ENCODE data around the gene CLIC4. TPM values are rescaled to one million over a fixed set of nuclear protein-coding genes. Genes with fewer than 3 reads are reported as not detected.
"Not testable (repeated sequence)": the region's sequence is repeated elsewhere in the genome, so short reads cannot be mapped to it uniquely, and the experiment has no call there.

The CLIC4 gene
- total RNA-seq, 1 experiment from 2014 or later: 230 TPM

- Histone ChIP-seq H3K18ac (ENCODE audit: insufficient read length, low read depth, low read length) (no peak overlapping the region), H3K56ac (ENCODE audit: insufficient read length, low read depth, low read length) (no peak overlapping the region), H3K23me2 (ENCODE audit: insufficient read length, low read depth, low read length, poor library complexity, severe bottlenecking) (no peaks in the 10 kb centered on the region), H2BK12ac (ENCODE audit: insufficient read length, low read depth, low read length) (no peak overlapping the region), H3K14ac (ENCODE audit: insufficient read depth, low read length) (no peak overlapping the region), H4K20me1 (ENCODE audit: control insufficient read depth, insufficient read depth, insufficient read length) (no peaks in the 10 kb centered on the region), H2AK5ac (ENCODE audit: insufficient read length, low read length) (no peak overlapping the region), H3K9ac (ENCODE audit: extremely low read depth, insufficient read length, low read length) (no peak overlapping the region), H2BK120ac (ENCODE audit: low read depth, low read length, poor library complexity, severe bottlenecking) (no peak overlapping the region), H3K4ac (ENCODE audit: low read depth, low read length) (no peak overlapping the region), H3T11ph (ENCODE audit: low read length) (no peak overlapping the region), H3K9me3 (ENCODE audit: control insufficient read depth, low read depth, low read length) (no peaks in the 10 kb centered on the region), H3K27me3 (ENCODE audit: insufficient read depth, low read length) (no peaks in the 10 kb centered on the region), H3K79me1 (ENCODE audit: insufficient read depth, low read depth, low read length, poor library complexity, severe bottlenecking) (no peaks in the 10 kb centered on the region), H3K27ac (ENCODE audit: insufficient read length, low read depth, low read length) (no peak overlapping the region), H3K23ac (ENCODE audit: insufficient read length, low read depth, low read length) (no peak overlapping the region), H2AFZ (ENCODE audit: low read length) (no peak overlapping the region), H2BK5ac (ENCODE audit: insufficient read length, low read length) (no peak overlapping the region), H2BK15ac (ENCODE audit: low read depth, low read length) (no peak overlapping the region), H3K79me2 (ENCODE audit: insufficient read depth, low read length) (no peaks in the 10 kb centered on the region), H4K8ac (replicated peaks; ENCODE audit: insufficient read length, low read depth, low read length) (no peak overlapping the region), H4K91ac (ENCODE audit: insufficient read length, low read depth, low read length) (no peak overlapping the region), H2BK20ac (ENCODE audit: low read depth, low read length, poor library complexity, severe bottlenecking) (no peak overlapping the region), H3K4me1 (ENCODE audit: insufficient read depth, low read length) (peaks cover 4% of the 10 kb centered on the region; the same call in 1 of the 2 replicates), H3K4me2 (ENCODE audit: insufficient read depth, insufficient read length, low read length) (no peak overlapping the region), H4K5ac (ENCODE audit: insufficient read length, low read depth, low read length) (no peak overlapping the region)
- H3K4me3 Mint-ChIP-seq: no peak overlapping the region
- H3K27ac Mint-ChIP-seq: no peak overlapping the region
- peaks cover 0 to 15% (median 3%) of the 10 kb centered on the region in 3 experiments; a peak in 4 of 7 replicates for H3K36me3 Mint-ChIP-seq (ENCODE audit: insufficient read depth in 1 of 3, low read depth in 3 of 3)
- H3K27me3 Mint-ChIP-seq (ENCODE audit: low read depth): no peaks in the 10 kb centered on the region
- peaks cover 0 to 10% of the 10 kb centered on the region in 2 experiments; a peak in 3 of 5 replicates for H3K9me3 Mint-ChIP-seq
- H3K4me1 Mint-ChIP-seq: peaks cover 20 to 25% of the 10 kb centered on the region in 2 experiments
- TF ChIP-seq CTCF (conservative IDR thresholded peaks at IDR 0.05): no peak
- no peak for DNase-seq
- no CpG with 5 or more reads among the region's 31 CpGs for WGBS (ENCODE audit: extremely low coverage, insufficient read length, low lambda C conversion rate)
Measured at GRCh38 chr1:24721533-24721932, 23.7 kb upstream of the CLIC4 start.

GRCh38 chr1:24722073-24723035 is 22.9 kb upstream of the CLIC4 start:
- not testable (repeated sequence) for H3K9ac ChIP-seq (ENCODE audit: extremely low read depth, insufficient read length, low read length)

More at GRCh38 chr1:24722073-24723035, 22.9 kb upstream of the CLIC4 start:
- not testable (repeated sequence) for H4K8ac ChIP-seq (replicated peaks; ENCODE audit: insufficient read length, low read depth, low read length); H2BK15ac ChIP-seq (ENCODE audit: low read depth, low read length); H3K27ac ChIP-seq (ENCODE audit: insufficient read length, low read depth, low read length); H2BK20ac ChIP-seq (ENCODE audit: low read depth, low read length, poor library complexity, severe bottlenecking); H3K18ac ChIP-seq (ENCODE audit: insufficient read length, low read depth, low read length); H3K9me3 ChIP-seq (ENCODE audit: control insufficient read depth, low read depth, low read length); H4K20me1 ChIP-seq (ENCODE audit: control insufficient read depth, insufficient read depth, insufficient read length); H2AFZ ChIP-seq (ENCODE audit: low read length); H2AK5ac ChIP-seq (ENCODE audit: insufficient read length, low read length); H3K56ac ChIP-seq (ENCODE audit: insufficient read length, low read depth, low read length); H4K91ac ChIP-seq (ENCODE audit: insufficient read length, low read depth, low read length); H3K4me3 Mint-ChIP-seq; H3K79me2 ChIP-seq (ENCODE audit: insufficient read depth, low read length); H2BK5ac ChIP-seq (ENCODE audit: insufficient read length, low read length); H2BK12ac ChIP-seq (ENCODE audit: insufficient read length, low read depth, low read length); H3K27me3 Mint-ChIP-seq (ENCODE audit: low read depth); H4K5ac ChIP-seq (ENCODE audit: insufficient read length, low read depth, low read length); H3T11ph ChIP-seq (ENCODE audit: low read length); H3K79me1 ChIP-seq (ENCODE audit: insufficient read depth, low read depth, low read length, poor library complexity, severe bottlenecking); H3K23me2 ChIP-seq (ENCODE audit: insufficient read length, low read depth, low read length, poor library complexity, severe bottlenecking); H3K27me3 ChIP-seq (ENCODE audit: insufficient read depth, low read length); DNase-seq; H3K4me2 ChIP-seq (ENCODE audit: insufficient read depth, insufficient read length, low read length); H3K4ac ChIP-seq (ENCODE audit: low read depth, low read length); H3K4me1 ChIP-seq (ENCODE audit: insufficient read depth, low read length); H2BK120ac ChIP-seq (ENCODE audit: low read depth, low read length, poor library complexity, severe bottlenecking); H3K14ac ChIP-seq (ENCODE audit: insufficient read depth, low read length); H3K23ac ChIP-seq (ENCODE audit: insufficient read length, low read depth, low read length)
- Mint-ChIP-seq H3K27ac (peak overlapping the region in 1 of 3 experiments; percentile 48; a peak in 1 of 7 replicates), H3K9me3 (peaks cover 0 to 10% of the 10 kb centered on the region in 2 experiments; a peak in 3 of 5 replicates), H3K36me3 (ENCODE audit: insufficient read depth in 1 of 3, low read depth in 3 of 3) (peaks cover 0 to 15% (median 3%) of the 10 kb centered on the region in 3 experiments; a peak in 4 of 7 replicates), H3K4me1 (peaks cover 26 to 32% of the 10 kb centered on the region in 2 experiments)
- no CpG with 5 or more reads among the region's 21 CpGs for WGBS (ENCODE audit: extremely low coverage, insufficient read length, low lambda C conversion rate)

Data from H9 (cell line).